HG02678 (cell line): ENCODE data around the gene DENND2A.

ENCODE experiments used
- ATAC-seq: cut with Tn5 transposase; IDR thresholded peaks from one replicate; pipeline ENCODE4 v1.9.1; 2021; ENCODE audit warnings: mild to moderate bottlenecking, moderate library complexity; ENCODE audit not compliant: unreplicated experiment

DENND2A gene

DNA sequence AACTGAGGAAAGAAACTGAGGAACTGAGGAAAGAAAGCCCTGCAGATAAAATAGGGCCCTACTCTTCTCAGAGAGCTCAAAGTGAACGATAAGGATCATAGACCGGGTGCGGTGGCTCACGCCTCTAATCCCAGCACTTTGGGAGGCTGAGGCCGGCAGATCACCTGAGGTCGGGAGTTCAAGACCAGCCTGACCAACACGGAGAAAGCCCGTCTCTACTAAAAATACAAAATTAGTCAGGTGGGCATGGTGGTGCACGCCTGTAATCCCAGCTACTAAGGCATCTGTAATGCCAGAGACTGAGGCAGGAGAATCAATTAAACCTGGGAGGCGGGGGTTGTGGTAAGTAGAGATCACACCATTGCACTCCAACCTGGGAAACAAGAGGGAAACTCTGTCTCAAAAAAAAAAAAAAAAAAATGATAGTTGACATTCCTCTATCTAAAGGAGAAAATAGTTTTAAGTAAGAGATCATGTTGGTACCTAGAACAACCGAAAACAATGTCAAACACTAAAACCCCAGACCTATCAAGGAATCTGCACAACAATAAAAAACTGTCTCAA lies 163.8 kb downstream of the DENND2A start:
- ATAC-seq: no peak

DNA sequence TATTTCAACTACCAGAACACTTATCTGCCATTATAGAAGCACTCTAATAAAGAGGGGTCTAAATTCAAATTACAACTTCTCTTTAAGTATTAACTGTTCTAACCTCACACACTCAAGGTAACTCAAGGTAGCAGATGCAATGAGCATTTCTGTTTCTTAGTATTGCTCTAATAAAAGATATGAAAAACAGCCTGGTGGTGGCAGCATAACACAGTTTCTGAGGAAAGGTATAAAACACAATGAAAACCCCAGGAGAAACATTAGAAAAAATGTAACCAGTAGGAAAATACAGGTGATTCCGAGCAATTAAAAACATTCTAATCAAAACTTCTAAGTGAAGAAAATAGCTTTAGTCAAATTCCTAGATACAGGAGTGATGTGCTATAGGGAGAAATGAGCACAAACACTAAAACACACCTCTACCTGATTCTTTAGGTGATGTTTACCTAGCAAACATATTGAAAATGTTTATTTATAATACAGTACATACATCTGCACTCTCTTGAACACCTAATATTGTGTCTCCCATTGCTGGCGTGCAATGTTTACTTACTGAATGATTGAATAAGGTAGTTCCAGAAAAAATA lies 164.8 kb downstream of the DENND2A start:
- ATAC-seq: no peak
